HL-60 (cell line): ENCODE results near the gene BAIAP2L1.

Source experiments
- CTCF ChIP-seq: IDR thresholded peaks from one replicate; pipeline ENCODE4 v1.5.1; 2011; ENCODE audit warnings: low read length, control low read depth, inconsistent platforms; ENCODE audit not compliant: insufficient read depth
- POLR2AphosphoS5 ChIP-seq: IDR thresholded peaks from 2 replicates; pipeline ENCODE4 v1.6.1; 2012; ENCODE audit warnings: low read depth
- REST ChIP-seq: IDR thresholded peaks from 2 replicates; pipeline ENCODE4 v1.6.1; 2012; ENCODE audit warnings: low read depth; ENCODE audit not compliant: insufficient replicate concordance
- SPI1 ChIP-seq: IDR thresholded peaks from 2 replicates; pipeline ENCODE4 v1.6.1; 2012; ENCODE audit warnings: low read depth, mild to moderate bottlenecking, borderline replicate concordance

DNA sequence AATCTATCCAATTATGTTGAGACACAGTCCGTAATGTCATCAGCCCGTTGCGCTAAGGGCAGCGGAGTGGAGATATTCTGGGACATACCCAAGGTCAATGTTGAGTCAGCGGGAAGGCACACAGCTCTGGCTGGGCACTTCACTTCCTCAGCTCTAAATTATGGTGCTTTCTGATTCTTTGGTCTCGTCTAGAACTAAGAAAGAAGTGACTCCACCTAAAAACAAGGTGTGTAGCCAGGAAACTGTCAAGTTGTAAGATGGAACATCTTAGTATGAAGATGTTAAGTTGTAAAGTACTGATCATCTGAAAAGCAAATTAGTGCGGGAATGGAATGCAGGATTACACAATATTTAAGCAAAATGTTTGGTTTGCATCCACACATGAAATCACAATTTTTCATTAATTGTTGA is 43.1 kb downstream of the BAIAP2L1 start:
- TF ChIP-seq SPI1 (no peak), CTCF (no peak), REST (no peak), POLR2AphosphoS5 (no peak)
